Right lobe of liver (tissue), 4 donors: Measurements from ENCODE around the gene MYH9.

Source experiments
- CTCF ChIP-seq, 4 donors: fragments of 200-600 bp in 3 of 4; fragments of 450-650 bp in 1 of 4; IDR thresholded peaks; one replicate each; pipeline versions ENCODE4 v1.5.1 to v1.8.0; 2016 to 2022; ENCODE audit warnings: antibody characterized with exemption in 4 of 4, mild to moderate bottlenecking in 2 of 4
- POLR2A ChIP-seq: fragments of 450-650 bp; IDR thresholded peaks from one replicate; pipeline ENCODE4 v1.6.1; 2017; ENCODE audit warnings: antibody characterized with exemption, mild to moderate bottlenecking
- donor health status: DM: no; HTN: no; CAD: no.
- donor health status: DM: no; HTN: no; CAD: no.
- donor health status: DM: no; HTN: yes; CAD: no.

- TF ChIP-seq CTCF (IDR thresholded peaks at IDR 0.05) (no peak), POLR2A (no peak)
These were observed 13.2 kb downstream of the MYH9 start for GRCh38 chr22:36374603-36375024.
